HEK293 (cell line): ENCODE results near the gene DNER.

Source experiments
- CTCF ChIA-PET: fragments of 350-600 bp; formaldehyde crosslinking; extraction: SDS; loops from one replicate; lab custom pipeline; 2021; ENCODE audit warnings: antibody characterized with exemption; lab: Yijun Ruan, JAX
- POLR2A ChIA-PET: fragments of 300-600 bp; formaldehyde crosslinking; extraction: SDS; loops from one replicate; lab custom pipeline; 2020; ENCODE audit warnings: antibody characterized with exemption, inconsistent platforms; lab: Yijun Ruan, JAX
- H3K27ac ChIP-seq: fragments of 200-500 bp; sonication (Bioruptor generic); 2 replicates; pipeline ENCODE4 v1.5.1; 2014; ENCODE audit warnings: low read depth, low read length, control low read depth, inconsistent platforms; ENCODE audit errors: extremely low read depth
- H3K36me3 ChIP-seq, 2 experiments: fragments of 200-500 bp in 1 of 2; sonication (Bioruptor generic) in 1 of 2; 1 replicate in 1 of 2; 2 replicates in 1 of 2; pipeline ENCODE4 v1.5.1; 2014 to 2017; ENCODE audit warnings: inconsistent platforms in 2 of 2, low read length in 2 of 2; ENCODE audit not compliant: control insufficient read depth in 2 of 2, insufficient read depth in 1 of 2
- H3K4me1 ChIP-seq: fragments of 200-500 bp; sonication (Bioruptor generic); 2 replicates; pipeline ENCODE4 v1.5.1; 2014; ENCODE audit warnings: mild to moderate bottlenecking, low read length, inconsistent platforms; ENCODE audit not compliant: control insufficient read depth, insufficient read depth
- H3K4me3 ChIP-seq: 2 replicates; pipeline ENCODE4 v1.5.1; 2011; ENCODE audit warnings: low read depth, mild to moderate bottlenecking, control low read depth, low read length, moderate library complexity
- H3K9me3 ChIP-seq: fragments of 200-500 bp; sonication (Bioruptor generic); 2 replicates; pipeline ENCODE4 v1.5.1; 2014; ENCODE audit warnings: low read depth, low read length, inconsistent platforms; ENCODE audit not compliant: control insufficient read depth, insufficient read depth
- BCL11B ChIP-seq: fragments of 450-650 bp; formaldehyde crosslinking; IDR thresholded peaks from 2 replicates; pipeline ENCODE4 v1.5.1; 2016; ENCODE audit warnings: low read depth, missing biosample characterization, missing genetic modification characterization
- CTCF ChIP-seq: fragments of 450-650 bp; formaldehyde crosslinking; IDR thresholded peaks from 2 replicates; pipeline ENCODE4 v1.5.1; 2016; ENCODE audit warnings: missing biosample characterization, missing genetic modification characterization
- GLIS2 ChIP-seq: fragments of 450-650 bp; formaldehyde crosslinking; IDR thresholded peaks from 2 replicates; pipeline ENCODE4 v1.5.1; 2016; ENCODE audit warnings: missing biosample characterization, missing genetic modification characterization
- KLF9 ChIP-seq: fragments of 450-650 bp; formaldehyde crosslinking; IDR thresholded peaks from 2 replicates; pipeline ENCODE4 v1.5.1; 2016; ENCODE audit warnings: missing biosample characterization, missing genetic modification characterization, low read depth
- REPIN1 ChIP-seq: fragments of 450-650 bp; formaldehyde crosslinking; IDR thresholded peaks from 2 replicates; pipeline ENCODE4 v1.5.1; 2017; ENCODE audit warnings: missing biosample characterization, missing genetic modification characterization, low read depth
- ZBTB1 ChIP-seq: fragments of 450-650 bp; formaldehyde crosslinking; IDR thresholded peaks from 2 replicates; pipeline ENCODE4 v1.5.1; 2016; ENCODE audit warnings: missing biosample characterization, missing genetic modification characterization
- ZBTB8A ChIP-seq: fragments of 450-650 bp; formaldehyde crosslinking; IDR thresholded peaks from 2 replicates; pipeline ENCODE4 v1.5.1; 2016; ENCODE audit warnings: missing biosample characterization, missing genetic modification characterization
- ZEB2 ChIP-seq: fragments of 450-650 bp; formaldehyde crosslinking; IDR thresholded peaks from 2 replicates; pipeline ENCODE4 v1.5.1; 2016; ENCODE audit warnings: missing biosample characterization, missing genetic modification characterization
- ZNF16 ChIP-seq: fragments of 450-650 bp; formaldehyde crosslinking; IDR thresholded peaks from 2 replicates; pipeline ENCODE4 v1.5.1; 2016; ENCODE audit warnings: low read depth, missing biosample characterization, missing genetic modification characterization
- ZNF2 ChIP-seq: fragments of 450-650 bp; formaldehyde crosslinking; IDR thresholded peaks from 2 replicates; pipeline ENCODE4 v1.5.1; 2016; ENCODE audit warnings: missing biosample characterization, missing genetic modification characterization
- ZNF214 ChIP-seq: fragments of 450-650 bp; formaldehyde crosslinking; IDR thresholded peaks from 2 replicates; pipeline ENCODE4 v1.5.1; 2017; ENCODE audit warnings: missing biosample characterization, mild to moderate bottlenecking, missing genetic modification characterization, borderline replicate concordance
- ZNF335 ChIP-seq: fragments of 450-650 bp; formaldehyde crosslinking; conservative IDR thresholded peaks from 2 replicates; pipeline ENCODE4 v1.5.1; 2016; ENCODE audit warnings: missing biosample characterization, missing genetic modification characterization
- ZNF529 ChIP-seq: fragments of 450-650 bp; formaldehyde crosslinking; IDR thresholded peaks from 2 replicates; pipeline ENCODE4 v1.5.1; 2017; ENCODE audit warnings: missing genetic modification characterization, missing biosample characterization; ENCODE audit not compliant: insufficient replicate concordance
- ZNF707 ChIP-seq: fragments of 450-650 bp; formaldehyde crosslinking; IDR thresholded peaks from 2 replicates; pipeline ENCODE4 v1.5.1; 2016; ENCODE audit warnings: missing biosample characterization, missing genetic modification characterization
- TF ChIP-seq, protein P1 (sequence below): fragments of 450-650 bp; formaldehyde crosslinking; IDR thresholded peaks from 2 replicates; pipeline ENCODE4 v1.5.1; 2017; ENCODE audit warnings: missing biosample characterization, missing genetic modification characterization
- TF ChIP-seq, protein P2 (sequence below): fragments of 450-650 bp; formaldehyde crosslinking; IDR thresholded peaks from 2 replicates; pipeline ENCODE4 v1.5.1; 2016; ENCODE audit warnings: missing biosample characterization, missing genetic modification characterization
- TF ChIP-seq, protein P3 (sequence below): fragments of 450-650 bp; formaldehyde crosslinking; IDR thresholded peaks from 2 replicates; pipeline ENCODE4 v1.5.1; 2016; ENCODE audit warnings: missing biosample characterization, missing genetic modification characterization

The DNER gene

DNA sequence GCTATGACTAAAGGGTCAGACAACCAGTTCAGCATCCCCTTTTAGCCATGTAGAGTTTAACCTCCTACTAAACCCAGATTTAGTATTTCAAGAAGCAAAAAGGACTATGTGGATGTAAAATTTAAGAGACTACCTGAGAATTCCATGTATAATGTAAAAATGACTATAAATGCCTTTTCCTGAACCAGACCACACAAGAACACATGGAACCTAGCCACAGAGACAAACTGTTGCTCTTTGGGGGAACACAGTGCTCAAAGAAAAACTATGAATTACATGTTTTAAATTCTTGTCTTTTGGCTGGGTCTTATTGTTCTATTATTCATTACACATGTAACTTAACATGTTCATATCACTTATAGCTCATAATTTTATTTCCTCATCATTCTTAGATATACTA, 192.8 kb downstream of the DNER start:
- Histone ChIP-seq H3K36me3 (no peaks in the 10 kb centered on the region), H3K9me3 (no peaks in the 10 kb centered on the region), H3K4me3 (no peak overlapping the region), H3K27ac (no peak overlapping the region), H3K4me1 (no peaks in the 10 kb centered on the region)
- CTCF ChIA-PET, result interaction anchor here (0.6 kb wide), 1 partner anchor 347 kb away, joined by 3 read pairs; no protein-coding TSS in a partner anchor
- POLR2A ChIA-PET, result no interaction called here
- TF ChIP-seq, protein P1, sequence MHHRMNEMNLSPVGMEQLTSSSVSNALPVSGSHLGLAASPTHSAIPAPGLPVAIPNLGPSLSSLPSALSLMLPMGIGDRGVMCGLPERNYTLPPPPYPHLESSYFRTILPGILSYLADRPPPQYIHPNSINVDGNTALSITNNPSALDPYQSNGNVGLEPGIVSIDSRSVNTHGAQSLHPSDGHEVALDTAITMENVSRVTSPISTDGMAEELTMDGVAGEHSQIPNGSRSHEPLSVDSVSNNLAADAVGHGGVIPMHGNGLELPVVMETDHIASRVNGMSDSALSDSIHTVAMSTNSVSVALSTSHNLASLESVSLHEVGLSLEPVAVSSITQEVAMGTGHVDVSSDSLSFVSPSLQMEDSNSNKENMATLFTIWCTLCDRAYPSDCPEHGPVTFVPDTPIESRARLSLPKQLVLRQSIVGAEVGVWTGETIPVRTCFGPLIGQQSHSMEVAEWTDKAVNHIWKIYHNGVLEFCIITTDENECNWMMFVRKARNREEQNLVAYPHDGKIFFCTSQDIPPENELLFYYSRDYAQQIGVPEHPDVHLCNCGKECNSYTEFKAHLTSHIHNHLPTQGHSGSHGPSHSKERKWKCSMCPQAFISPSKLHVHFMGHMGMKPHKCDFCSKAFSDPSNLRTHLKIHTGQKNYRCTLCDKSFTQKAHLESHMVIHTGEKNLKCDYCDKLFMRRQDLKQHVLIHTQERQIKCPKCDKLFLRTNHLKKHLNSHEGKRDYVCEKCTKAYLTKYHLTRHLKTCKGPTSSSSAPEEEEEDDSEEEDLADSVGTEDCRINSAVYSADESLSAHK, result no peak
- TF ChIP-seq BCL11B (tag by site-specific recombination), result no peak
- TF ChIP-seq ZNF16, result no peak
- no peak for TF ChIP-seq ZNF335 (tag by site-specific recombination)
- TF ChIP-seq GLIS2 (tag by site-specific recombination), result no peak
- TF ChIP-seq ZNF707 (tag by site-specific recombination), result no peak
- TF ChIP-seq, protein P2, sequence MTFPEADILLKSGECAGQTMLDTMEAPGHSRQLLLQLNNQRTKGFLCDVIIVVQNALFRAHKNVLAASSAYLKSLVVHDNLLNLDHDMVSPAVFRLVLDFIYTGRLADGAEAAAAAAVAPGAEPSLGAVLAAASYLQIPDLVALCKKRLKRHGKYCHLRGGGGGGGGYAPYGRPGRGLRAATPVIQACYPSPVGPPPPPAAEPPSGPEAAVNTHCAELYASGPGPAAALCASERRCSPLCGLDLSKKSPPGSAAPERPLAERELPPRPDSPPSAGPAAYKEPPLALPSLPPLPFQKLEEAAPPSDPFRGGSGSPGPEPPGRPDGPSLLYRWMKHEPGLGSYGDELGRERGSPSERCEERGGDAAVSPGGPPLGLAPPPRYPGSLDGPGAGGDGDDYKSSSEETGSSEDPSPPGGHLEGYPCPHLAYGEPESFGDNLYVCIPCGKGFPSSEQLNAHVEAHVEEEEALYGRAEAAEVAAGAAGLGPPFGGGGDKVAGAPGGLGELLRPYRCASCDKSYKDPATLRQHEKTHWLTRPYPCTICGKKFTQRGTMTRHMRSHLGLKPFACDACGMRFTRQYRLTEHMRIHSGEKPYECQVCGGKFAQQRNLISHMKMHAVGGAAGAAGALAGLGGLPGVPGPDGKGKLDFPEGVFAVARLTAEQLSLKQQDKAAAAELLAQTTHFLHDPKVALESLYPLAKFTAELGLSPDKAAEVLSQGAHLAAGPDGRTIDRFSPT, result no peak
- TF ChIP-seq ZNF529, result no peak
- no peak for TF ChIP-seq ZBTB8A (tag by site-specific recombination)
- no peak for TF ChIP-seq KLF9
- no peak for TF ChIP-seq CTCF (tag by site-specific recombination)
- TF ChIP-seq, protein P3, sequence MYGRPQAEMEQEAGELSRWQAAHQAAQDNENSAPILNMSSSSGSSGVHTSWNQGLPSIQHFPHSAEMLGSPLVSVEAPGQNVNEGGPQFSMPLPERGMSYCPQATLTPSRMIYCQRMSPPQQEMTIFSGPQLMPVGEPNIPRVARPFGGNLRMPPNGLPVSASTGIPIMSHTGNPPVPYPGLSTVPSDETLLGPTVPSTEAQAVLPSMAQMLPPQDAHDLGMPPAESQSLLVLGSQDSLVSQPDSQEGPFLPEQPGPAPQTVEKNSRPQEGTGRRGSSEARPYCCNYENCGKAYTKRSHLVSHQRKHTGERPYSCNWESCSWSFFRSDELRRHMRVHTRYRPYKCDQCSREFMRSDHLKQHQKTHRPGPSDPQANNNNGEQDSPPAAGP, result no peak

DNA sequence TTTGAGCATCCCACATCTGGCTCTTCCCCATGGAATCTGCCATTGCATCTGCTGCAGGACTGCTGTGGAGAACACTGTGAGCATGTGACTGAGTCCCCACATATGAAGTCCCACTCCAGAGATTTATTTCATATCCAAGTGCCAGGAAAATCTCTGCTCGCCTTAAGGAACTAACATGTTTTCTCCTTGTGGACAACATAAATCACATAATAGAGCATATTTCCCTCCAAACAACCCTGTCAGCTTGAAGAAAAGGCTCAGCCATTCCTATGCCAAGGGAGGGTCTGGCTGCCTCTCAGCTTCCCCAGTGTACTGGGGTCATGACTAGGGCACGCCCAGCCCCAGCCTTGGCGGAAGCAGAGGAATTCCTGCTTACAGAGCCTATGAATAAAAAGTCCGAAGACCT, 193.7 kb downstream of the DNER start:
- POLR2A ChIA-PET, result no interaction called here
- Histone ChIP-seq H3K9me3 (no peaks in the 10 kb centered on the region), H3K4me3 (no peak overlapping the region), H3K4me1 (no peaks in the 10 kb centered on the region), H3K27ac (no peak overlapping the region), H3K36me3 (no peaks in the 10 kb centered on the region)
- TF ChIP-seq ZBTB1 (no peak), ZNF2 (tag by site-specific recombination) (no peak), REPIN1 (no peak), ZEB2 (tag by site-specific recombination) (no peak), ZNF214 (tag by site-specific recombination) (no peak)
- CTCF ChIA-PET, result no interaction called here
